Vagina (tissue), 2 donors: Measurements from ENCODE around the gene TSC22D3. TPM values are rescaled to one million over a fixed set of nuclear protein-coding genes. Genes with fewer than 3 reads are reported as not detected.

Experiments
- DNase-seq, 2 donors: peaks; one replicate each; pipeline ENCODE4 v3.0.0-alpha.2; 2017; ENCODE audit errors: extremely low spot score in 2 of 2
- H3K27ac ChIP-seq: fragments of 200-600 bp; sonication (generic); one replicate; pipeline ENCODE4 v1.5.1; 2019
- H3K27me3 ChIP-seq: fragments of 200-600 bp; sonication (generic); one replicate; pipeline ENCODE4 v1.5.1; 2019
- H3K36me3 ChIP-seq, 2 donors: fragments of 200-600 bp; sonication (generic); one replicate each; pipeline ENCODE4 v1.5.1; 2017 to 2019
- H3K4me1 ChIP-seq: fragments of 200-600 bp; sonication (generic); one replicate; pipeline ENCODE4 v1.5.1; 2019
- H3K4me3 ChIP-seq, 2 donors: fragments of 200-600 bp; sonication (generic); 1 replicate in 1 of 2; 2 replicates in 1 of 2; pipeline ENCODE4 v1.5.1; 2016 to 2019
- H3K9me3 ChIP-seq: fragments of 200-600 bp; sonication (generic); one replicate; pipeline ENCODE4 v1.5.1; 2019
- POLR2A ChIP-seq, 2 donors: fragments of 450-650 bp; IDR thresholded peaks; one replicate each; pipeline ENCODE4 v1.6.1; 2017; ENCODE audit warnings: antibody characterized with exemption in 2 of 2, mild to moderate bottlenecking in 2 of 2, moderate library complexity in 2 of 2
- POLR2AphosphoS5 ChIP-seq, 2 donors: sonication (generic); formaldehyde crosslinking; IDR thresholded peaks; one replicate each; pipeline ENCODE4 v1.9.0; 2017; ENCODE audit warnings: antibody characterized with exemption in 2 of 2, mild to moderate bottlenecking in 2 of 2, low read depth in 1 of 2; ENCODE audit not compliant: insufficient read depth in 1 of 2
- intact Hi-C: fragments of 100-400 bp; cut with DNase I; formaldehyde crosslinking; loops from one replicate; pipeline ENCODE4 v1.15.1; 2023
- total RNA-seq: library from RNA; depleted of rRNA; stranded (reverse); fragments of >200 nt; gene quantifications from one replicate; pipeline ENCODE4 v1.2.3, GENCODE V29; 2016
- TF ChIP-seq, protein P1 (sequence below), 3 experiments: fragments of 450-650 bp in 2 of 3; fragments of 200-600 bp in 1 of 3; sonication (generic) in 1 of 3; IDR thresholded peaks; one replicate each; pipeline ENCODE4 v1.5.1; 2017 to 2019; ENCODE audit warnings: antibody characterized with exemption in 3 of 3, mild to moderate bottlenecking in 2 of 3, moderate library complexity in 2 of 3

TSC22D3 gene
- total RNA-seq, 1 donor from 2014 or later = 780 TPM

DNA sequence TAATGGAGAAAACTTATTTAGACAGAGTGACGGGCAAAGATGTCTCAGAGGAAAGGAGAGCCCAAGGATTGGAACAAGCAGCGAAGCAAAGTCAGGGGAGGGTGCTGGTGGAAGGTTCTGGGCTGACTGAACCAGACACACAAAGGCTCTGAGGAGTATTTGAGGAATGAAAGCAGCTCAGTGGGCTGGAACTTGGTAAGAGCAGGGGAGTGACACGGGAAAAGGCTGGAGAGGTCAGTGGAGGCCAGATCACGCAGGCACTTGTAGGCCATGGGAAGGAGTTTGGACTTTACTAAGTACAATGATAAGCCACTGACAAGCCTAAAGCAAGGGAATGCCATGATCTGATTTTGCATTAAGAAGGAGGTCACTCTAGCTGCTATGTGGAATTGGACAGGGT lies 71.4 kb downstream of the TSC22D3 start:
- Histone ChIP-seq H3K9me3 (no peaks in the 10 kb centered on the region), H3K4me3 (no peak overlapping the region), H3K4me1 (peaks cover 26% of the 10 kb centered on the region), H3K27ac (no peak overlapping the region), H3K36me3 (no peaks in the 10 kb centered on the region), H3K27me3 (no peaks in the 10 kb centered on the region)
- DNase-seq = no peak
- intact Hi-C loops = no loop called here
- TF ChIP-seq POLR2A (IDR thresholded peaks at IDR 0.05) (no peak), POLR2AphosphoS5 (IDR thresholded peaks at IDR 0.05; ENCODE audit: insufficient read depth in 1 of 2, low read depth in 1 of 2) (no peak)
- TF ChIP-seq, protein P1, sequence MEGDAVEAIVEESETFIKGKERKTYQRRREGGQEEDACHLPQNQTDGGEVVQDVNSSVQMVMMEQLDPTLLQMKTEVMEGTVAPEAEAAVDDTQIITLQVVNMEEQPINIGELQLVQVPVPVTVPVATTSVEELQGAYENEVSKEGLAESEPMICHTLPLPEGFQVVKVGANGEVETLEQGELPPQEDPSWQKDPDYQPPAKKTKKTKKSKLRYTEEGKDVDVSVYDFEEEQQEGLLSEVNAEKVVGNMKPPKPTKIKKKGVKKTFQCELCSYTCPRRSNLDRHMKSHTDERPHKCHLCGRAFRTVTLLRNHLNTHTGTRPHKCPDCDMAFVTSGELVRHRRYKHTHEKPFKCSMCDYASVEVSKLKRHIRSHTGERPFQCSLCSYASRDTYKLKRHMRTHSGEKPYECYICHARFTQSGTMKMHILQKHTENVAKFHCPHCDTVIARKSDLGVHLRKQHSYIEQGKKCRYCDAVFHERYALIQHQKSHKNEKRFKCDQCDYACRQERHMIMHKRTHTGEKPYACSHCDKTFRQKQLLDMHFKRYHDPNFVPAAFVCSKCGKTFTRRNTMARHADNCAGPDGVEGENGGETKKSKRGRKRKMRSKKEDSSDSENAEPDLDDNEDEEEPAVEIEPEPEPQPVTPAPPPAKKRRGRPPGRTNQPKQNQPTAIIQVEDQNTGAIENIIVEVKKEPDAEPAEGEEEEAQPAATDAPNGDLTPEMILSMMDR (IDR thresholded peaks at IDR 0.05) = no peak

DNA sequence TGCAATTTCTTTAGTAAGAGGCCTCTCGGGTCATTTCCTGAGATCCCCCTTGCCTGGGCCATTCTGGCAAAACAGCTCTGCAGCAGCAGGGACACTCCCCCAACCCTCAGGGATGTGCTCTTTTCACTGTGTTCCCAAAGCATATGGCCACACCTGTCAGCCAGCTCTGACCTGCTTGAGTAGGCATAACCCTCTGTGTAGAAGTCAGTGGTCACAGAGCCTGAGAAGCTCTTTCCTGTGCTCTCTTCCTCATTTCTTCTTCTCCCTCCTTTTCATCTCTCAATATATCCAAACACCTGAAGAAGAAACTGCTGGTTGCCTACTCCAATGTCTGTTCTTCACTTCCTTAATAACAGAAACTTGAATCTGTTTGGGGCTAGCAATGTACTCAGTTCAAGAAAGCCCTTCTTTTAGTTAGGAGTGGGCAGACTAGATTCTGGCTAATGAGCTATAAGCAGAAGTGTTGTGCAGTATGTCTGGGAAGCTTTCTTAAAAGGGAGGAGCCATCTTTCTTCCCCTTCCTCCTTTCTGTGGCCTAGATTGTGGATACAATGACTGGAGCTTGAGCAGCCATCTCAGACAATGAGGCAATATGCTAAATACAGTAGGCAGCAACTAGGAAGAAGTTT lies 74.0 kb downstream of the TSC22D3 start:
- Histone ChIP-seq H3K27ac (peak overlapping the region; percentile 67), H3K9me3 (no peaks in the 10 kb centered on the region), H3K4me3 (no peak overlapping the region), H3K4me1 (peaks cover 32% of the 10 kb centered on the region), H3K27me3 (no peaks in the 10 kb centered on the region), H3K36me3 (no peaks in the 10 kb centered on the region)
- TF ChIP-seq POLR2AphosphoS5 (IDR thresholded peaks at IDR 0.05; ENCODE audit: insufficient read depth in 1 of 2, low read depth in 1 of 2) = no peak
- no peak for TF ChIP-seq POLR2A (IDR thresholded peaks at IDR 0.05)
- TF ChIP-seq, protein P1 (IDR thresholded peaks at IDR 0.05) = no peak
- intact Hi-C loops = no loop called here
- DNase-seq = no peak

DNA sequence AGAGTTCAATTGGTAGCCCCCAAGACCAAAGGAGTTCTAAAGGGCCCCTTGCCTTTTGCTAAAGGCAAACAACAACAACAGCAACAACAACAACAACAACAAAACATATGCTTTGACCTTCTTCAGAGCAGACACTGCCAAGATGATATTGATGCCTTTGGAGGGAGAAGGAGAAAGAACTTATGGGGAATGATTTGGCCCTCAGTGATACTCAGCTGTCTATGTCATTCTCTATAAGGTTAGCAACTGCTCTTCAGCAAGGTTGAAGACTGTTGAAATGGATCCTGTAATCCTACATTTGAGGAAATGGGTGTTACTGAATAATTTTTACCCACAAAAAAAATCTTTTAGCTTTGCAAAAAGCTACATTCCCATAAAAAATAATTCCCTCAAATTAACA lies 74.8 kb downstream of the TSC22D3 start:
- TF ChIP-seq POLR2A (IDR thresholded peaks at IDR 0.05) (no peak), POLR2AphosphoS5 (IDR thresholded peaks at IDR 0.05; ENCODE audit: insufficient read depth in 1 of 2, low read depth in 1 of 2) (no peak)
- TF ChIP-seq, protein P1 (IDR thresholded peaks at IDR 0.05) = no peak
- Histone ChIP-seq H3K4me1 (peaks cover 32% of the 10 kb centered on the region), H3K27me3 (no peaks in the 10 kb centered on the region), H3K27ac (peak overlapping the region; percentile 67), H3K9me3 (no peaks in the 10 kb centered on the region), H3K4me3 (no peak overlapping the region), H3K36me3 (no peaks in the 10 kb centered on the region)
- no peak for DNase-seq
- intact Hi-C loops = no loop called here

DNA sequence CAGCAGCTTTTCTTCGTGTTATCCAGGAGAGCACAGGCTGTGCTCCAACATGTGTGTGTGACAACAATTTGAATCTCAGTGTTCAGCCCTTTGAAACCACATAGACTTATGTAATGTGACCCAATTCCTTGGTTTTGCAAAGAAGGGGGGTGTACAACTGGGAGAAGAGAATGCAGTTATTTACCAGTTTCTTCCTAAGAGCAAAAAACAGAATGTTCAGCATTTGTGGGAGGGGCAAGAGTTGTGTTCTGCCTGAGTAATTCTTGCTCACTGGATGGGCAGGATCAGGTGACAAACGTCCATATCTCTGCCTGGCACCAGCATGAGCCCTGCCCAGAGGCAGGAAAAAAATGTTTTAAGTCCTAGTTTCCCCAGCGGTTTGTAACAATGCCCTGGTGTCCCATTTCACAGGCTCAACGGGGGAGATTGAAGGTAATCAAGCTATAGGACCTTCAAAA lies 75.2 kb downstream of the TSC22D3 start:
- H3K4me1 ChIP-seq = peaks cover 32% of the 10 kb centered on the region
- H3K9me3 ChIP-seq = no peaks in the 10 kb centered on the region
- H3K27ac ChIP-seq = peak overlapping the region; percentile 67
- no peaks in the 10 kb centered on the region for H3K36me3 ChIP-seq
- intact Hi-C loops = no loop called here
- no peak overlapping the region for H3K4me3 ChIP-seq
- H3K27me3 ChIP-seq = no peaks in the 10 kb centered on the region
- TF ChIP-seq POLR2A (IDR thresholded peaks at IDR 0.05) (no peak), POLR2AphosphoS5 (IDR thresholded peaks at IDR 0.05; ENCODE audit: insufficient read depth in 1 of 2, low read depth in 1 of 2) (peak; percentile 43 to 74)
- TF ChIP-seq, protein P1 (IDR thresholded peaks at IDR 0.05) = no peak
- no peak for DNase-seq

DNA sequence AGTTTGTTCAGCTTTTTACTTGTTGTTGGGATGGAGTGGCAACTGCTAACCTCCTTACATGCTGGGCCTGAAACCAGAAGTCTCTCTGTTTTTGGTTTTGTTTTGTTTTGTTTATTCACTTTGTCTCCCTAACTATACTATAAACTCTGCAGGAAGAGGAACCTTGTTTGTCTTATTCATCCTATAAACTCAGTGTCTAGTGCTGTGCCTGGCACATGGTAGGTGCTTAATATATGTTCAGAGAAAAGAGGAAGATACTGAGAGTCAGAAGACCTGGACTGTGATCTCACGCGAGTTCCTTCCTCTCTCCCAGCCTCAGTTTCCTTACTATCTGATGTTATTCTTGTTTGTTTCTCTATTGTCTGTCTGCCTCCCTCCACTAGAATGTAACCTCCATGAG lies 76.0 kb downstream of the TSC22D3 start:
- intact Hi-C loops = no loop called here
- TF ChIP-seq POLR2AphosphoS5 (IDR thresholded peaks at IDR 0.05; ENCODE audit: insufficient read depth in 1 of 2, low read depth in 1 of 2) = no peak
- TF ChIP-seq, protein P1 (IDR thresholded peaks at IDR 0.05) = no peak
- no peak for TF ChIP-seq POLR2A (IDR thresholded peaks at IDR 0.05)

More for the DNA sequence above, 76.0 kb downstream of the TSC22D3 start:
- no peaks in the 10 kb centered on the region for H3K36me3 ChIP-seq
- peaks cover 32% of the 10 kb centered on the region for H3K4me1 ChIP-seq
- no peaks in the 10 kb centered on the region for H3K27me3 ChIP-seq
- no peaks in the 10 kb centered on the region for H3K9me3 ChIP-seq
- H3K4me3 ChIP-seq = no peak overlapping the region
- no peak for DNase-seq
- peak overlapping the region; percentile 67 for H3K27ac ChIP-seq
